ENCODE results near the gene PLET1. TPM values are rescaled to one million over a fixed set of nuclear protein-coding genes. Genes with fewer than 3 reads are reported as not detected.

The PLET1 gene, protein sequence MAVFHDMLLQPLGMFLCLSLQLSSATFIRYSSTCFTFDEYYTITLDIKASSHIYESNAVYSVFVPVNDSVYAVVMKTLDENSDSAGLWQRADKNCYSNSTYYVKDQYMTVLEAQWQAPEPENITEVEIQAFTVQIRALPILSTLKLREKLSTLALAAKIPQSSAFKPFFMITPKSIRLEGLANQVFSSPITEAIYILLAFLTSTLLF
- total RNA-seq (2014; rRNA removed; shearing (Covaris generic)) = not detected in 2 replicates

DNA sequence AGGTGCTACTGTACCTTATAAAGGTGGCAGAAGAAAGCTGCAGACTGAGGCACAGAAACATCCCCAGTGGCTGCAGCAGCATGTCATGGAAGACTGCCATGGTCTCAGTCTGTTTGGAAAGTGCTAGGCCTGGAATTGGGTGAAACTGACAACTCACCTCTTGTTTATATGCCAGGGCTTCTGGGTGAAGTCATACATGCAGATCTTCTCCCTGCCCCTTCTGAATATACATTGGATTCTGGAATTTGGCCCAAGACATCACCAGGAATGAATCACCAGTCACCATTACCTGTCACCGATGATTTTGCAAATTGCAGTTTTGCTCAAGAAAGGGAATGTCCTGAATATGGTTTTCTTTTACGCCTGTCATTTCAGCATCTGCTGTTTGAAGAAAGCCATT lies at the start of gene PLET1:
PLET1 (minus strand) TSS at position 371 of the 400 bp plus-strand sequence; CDS start at position 100, 271 bp downstream.
- no peak for DNase-seq (ENCODE audit: low spot score)

DNA sequence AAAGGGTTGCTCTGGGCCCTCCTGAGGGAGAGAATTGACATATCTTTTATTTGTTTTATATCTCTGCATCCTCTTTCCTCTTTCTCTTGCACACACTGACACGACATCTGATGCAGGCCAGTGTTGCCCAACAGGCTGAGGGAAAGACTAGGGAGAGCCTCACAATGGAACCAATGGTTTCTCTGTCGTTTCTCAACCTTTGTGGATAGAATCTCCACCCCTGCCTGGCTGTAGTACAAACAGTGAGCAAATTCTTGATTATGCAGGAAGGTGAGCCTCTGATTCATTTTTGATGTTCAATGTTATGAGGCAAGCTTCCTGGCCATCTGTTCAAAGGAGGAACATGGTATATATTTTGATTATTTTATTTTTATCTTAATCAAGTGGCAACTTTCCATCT lies 49.8 kb upstream of the PLET1 start:
- no peak for DNase-seq (ENCODE audit: low spot score)

DNA sequence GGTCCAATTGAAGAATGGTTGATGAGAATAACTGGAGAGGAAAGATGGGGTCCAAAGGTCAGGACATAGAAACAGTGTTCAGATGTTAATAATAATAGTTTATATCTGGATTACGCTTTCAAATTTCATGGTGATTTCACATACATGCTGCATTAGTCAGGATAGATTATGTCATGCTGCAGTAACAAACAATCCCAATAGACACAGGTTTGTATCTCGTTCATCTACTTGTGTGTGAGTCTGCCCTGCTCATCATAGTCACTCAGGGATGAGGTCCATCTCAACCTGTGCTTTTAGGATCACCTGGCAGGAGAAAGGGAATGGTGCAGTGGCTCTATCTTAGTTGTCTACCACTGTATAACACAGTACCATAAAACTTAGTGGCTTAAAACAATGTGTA lies 48.0 kb upstream of the PLET1 start:
- DNase-seq (ENCODE audit: low spot score) = no peak

DNA sequence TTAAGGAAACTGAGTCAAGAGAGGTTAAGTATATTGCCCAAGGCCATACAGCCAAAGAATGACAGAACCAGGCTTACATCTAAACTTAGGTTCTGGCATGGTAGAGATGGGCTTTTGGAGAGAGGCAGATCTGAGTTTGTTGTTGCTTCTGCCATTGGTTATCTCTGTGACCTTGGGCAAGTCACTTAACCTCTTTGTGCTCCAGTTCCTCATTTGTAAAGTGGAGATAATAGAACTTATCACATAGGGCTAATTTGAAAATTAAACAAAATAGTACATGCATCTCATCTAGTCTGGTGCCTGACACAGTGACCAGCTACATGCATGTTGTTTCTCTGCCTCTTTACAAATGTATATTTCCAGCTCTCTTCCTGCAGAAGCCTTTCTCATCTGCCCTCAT lies 47.0 kb upstream of the PLET1 start:
- no peak for DNase-seq (ENCODE audit: low spot score)

DNA sequence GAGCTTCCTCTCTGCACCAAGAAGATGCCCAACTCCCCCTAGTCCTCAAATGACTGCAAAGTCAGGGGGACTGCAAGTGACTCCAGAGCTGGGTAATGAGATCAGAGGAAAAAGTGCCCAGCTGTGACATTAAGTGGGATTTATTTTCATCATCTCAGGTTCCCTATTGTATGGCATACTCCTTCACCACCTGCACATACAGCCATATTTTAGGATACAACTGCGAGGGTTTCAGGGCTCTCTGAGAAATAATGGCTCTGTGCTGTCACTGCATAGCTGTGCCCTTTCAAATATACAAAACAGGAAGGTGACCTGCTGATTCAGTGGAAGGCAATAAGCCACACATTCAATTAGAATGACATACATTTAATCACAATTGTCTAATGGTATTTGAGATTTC lies 45.6 kb upstream of the PLET1 start:
- no peak for DNase-seq (ENCODE audit: low spot score)

DNA sequence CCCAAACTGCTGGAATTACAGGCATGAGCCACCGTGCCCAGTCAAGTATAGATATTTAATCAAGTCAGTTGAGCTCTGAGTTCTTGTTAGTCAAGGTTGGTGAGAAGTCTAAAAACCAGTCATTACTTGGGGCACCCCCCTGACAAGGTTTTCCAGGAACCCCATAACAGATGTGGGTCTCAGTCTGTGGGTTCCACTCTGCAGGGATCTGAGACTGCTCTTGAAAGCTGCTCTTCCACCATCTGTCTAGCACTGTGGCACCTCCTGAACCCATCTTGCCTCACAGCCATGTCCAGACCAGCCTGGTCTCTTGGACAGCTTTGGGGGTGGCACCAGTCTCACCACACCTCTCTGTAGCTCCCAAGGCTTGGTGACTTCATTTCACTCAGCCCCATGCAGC lies 44.3 kb upstream of the PLET1 start:
- no peak for DNase-seq (ENCODE audit: low spot score)

DNA sequence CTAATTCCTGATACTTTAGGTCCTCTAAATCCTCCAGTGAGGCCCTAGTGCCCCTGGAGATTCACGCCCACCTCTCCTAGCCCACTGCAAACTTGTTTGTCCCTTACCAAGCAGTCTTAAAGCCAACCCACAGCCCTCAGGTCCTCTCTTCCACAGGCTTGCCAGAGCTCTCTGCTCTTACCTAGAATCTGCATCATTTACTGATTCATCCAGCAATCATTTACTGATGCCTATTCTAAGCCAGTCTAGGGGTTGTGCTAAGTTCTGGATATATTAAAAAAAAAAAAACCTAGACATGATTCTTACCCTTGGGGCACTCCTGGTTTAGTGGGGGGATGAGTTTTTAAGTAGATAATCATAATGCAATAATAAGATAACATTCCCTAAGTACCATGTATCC lies 43.0 kb upstream of the PLET1 start:
- no peak for DNase-seq (ENCODE audit: low spot score)

DNA sequence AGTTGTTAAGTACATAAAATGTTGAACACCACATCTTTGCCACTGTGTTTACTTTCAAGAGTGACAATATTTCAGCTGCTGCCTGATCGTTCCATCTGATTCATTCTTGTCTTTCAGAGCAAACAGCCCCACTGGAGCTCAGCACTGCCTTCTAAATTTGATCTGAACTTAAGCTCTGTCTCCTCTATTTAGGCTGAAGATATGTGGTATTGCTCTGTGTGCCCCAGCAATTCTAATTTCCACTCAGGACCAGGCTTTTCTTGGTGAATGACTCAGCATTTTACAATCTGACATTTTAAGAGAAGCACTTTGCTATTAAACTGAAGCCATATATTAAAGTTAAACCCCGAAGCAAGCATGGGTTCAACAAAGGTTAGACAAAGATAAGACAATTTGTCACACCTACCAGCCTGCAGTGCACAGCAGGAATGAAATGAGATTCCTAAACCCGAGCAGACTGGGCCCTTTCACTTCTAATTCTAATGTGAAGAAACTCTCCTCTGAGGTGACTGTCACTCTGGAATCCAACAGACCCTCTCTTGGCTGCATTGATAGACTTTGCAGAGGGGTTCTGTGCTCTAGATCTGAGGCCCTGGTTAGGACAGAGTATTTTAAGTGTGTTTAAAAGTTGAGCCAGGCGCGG lies 41.7 kb upstream of the PLET1 start:
- DNase-seq (ENCODE audit: low spot score) = no peak

DNA sequence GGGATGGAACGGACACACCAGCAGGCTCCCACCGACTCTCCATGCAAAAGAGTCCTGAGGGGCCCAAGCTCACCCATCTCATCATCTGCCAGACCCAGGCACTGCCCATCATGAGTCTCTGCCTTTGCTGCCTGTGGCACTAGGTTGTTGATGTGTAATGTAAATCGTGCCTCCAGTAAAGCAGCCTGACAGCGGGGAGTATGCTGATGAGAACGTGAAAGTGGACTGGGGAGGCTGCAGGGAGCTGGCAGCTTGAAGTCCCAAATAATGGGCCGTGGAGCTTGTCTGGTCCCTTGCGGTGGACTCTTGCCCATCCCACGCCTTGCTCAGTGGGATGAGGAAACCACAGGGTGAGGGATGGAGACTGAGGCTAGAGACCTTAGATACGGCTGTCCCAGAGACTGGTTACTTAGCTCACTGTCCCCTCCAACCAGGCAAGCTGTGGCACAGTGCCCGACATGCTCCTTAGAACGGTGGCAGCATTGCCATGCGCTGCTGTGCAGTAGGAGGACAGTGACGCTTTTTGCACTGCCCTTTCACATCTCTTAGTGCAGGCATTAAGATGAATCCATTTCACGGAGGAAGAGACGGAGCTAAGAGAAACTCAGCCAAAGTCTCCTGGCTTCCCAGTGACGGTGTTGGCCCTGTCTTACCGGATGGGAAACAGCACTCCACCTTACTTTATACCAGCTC lies 39.6 kb upstream of the PLET1 start:
- DNase-seq (ENCODE audit: low spot score) = no peak

DNA sequence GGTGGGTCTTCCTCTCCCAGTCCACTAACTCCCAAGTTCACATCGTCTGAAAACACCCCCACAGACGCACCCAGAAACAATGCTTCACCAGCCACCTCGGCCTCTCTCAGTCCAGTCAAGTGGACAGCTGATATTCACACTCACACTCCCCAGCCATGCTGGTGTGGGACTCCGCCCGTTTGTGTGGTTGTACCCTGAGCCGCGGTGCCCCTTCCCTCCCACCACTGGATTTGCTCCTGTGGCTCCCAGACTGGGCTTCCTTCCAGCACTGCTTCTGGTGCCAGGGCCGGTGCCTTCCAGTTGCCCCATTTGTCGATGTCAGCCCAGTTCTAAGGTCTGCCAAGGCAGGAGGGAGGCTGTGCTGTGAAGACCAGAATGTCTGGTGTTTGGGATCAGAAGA lies 37.9 kb upstream of the PLET1 start:
- DNase-seq (ENCODE audit: low spot score) = no peak

DNA sequence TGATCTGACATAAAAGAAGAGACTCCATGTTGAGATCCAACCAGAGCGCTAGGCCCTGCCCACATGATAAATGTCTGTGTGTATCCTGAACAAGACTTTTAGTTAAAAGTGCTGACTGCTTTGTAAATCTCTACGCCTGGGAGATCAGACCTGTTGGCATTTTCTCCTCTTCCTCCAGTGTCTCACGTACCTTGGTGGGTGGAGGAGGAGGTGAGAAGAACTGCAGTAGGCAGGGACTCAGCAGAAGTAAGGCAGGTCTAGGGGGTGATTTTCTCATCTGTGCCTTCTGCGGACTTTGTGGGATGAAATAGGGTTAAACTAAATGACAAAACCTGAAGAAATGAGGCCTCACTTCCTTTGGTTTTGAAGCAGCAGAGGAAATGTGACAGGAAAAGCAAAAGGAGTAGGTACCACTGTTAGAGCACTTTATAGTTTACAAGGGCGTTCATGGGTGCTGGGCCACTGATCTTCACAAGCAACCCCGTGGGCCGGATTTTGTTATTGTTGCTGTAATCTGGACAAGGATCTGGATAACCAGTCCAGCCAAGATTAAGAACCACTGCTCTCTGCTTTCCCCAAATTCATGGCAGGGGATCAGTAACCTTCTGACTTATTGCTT lies 36.7 kb upstream of the PLET1 start:
- DNase-seq (ENCODE audit: low spot score) = no peak

DNA sequence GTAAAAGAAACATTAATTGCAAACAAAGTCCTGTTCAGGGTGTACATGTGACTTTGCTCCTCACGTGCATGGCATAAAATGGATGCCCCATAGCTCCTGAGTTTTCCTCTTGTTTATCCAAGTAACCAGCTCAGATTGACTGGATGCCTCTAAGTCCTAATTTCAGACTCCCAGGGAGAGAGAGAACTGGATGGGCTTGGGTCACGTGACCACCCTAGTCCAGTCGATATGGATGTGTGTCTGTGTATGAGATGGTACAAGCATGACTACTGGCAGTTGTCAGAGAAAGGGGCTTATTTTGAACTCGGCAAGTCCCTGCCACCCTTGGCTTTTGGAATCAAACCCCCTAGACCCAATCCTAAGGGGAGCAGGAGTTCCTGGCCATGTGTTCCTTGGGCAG lies 35.4 kb upstream of the PLET1 start:
- no peak for DNase-seq (ENCODE audit: low spot score)

DNA sequence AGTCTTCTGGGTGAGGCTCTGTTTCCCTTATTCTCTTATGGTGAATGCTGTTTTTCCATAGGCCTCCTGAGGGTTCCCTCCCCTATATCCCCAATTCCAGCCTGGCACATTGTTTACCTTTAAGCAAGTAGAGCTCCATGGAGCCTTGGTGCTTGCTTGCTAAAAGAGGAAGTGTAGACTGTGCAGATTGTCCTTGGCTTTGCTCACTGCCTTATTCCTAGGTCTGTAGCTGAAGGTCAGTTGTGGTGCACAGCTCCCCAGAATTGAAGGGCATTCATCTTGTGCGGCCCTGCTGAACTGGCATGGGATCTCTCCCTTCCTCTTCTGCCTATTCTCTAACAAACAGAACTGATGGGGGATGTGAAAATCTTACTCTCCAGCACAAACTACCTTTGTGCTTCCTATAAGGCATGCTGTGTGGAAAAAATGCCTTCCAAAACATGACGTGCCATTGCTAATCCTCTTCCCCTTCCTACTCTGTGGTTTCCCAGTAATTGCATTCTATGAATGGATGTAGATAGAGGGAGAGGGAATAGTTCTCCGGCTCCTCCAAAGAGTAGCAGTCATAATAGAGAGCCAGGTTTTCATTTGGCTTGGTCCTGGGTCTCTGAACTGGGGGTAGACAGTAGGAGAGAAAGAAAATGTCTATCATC lies 34.2 kb upstream of the PLET1 start:
- DNase-seq (ENCODE audit: low spot score) = peak; percentile 85

DNA sequence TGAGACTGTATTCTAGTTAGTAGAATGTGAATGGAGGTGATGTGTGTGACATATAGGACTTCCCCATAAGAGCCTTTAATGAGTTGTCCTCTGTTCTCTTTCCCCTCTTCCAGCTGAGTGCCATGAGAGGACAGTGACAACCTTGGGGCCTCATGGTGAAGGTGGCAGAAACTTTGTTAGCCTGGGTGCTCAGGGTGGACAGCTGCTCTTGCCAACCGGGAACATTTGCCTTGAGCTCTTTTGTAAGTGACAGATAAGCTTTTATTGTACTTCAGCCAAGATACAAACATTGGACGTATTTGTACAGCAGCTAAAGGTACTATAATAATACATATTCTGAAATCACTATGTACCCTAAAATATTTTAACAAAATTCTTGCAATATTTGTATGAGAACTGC lies 33.0 kb upstream of the PLET1 start:
- DNase-seq (ENCODE audit: low spot score) = no peak

DNA sequence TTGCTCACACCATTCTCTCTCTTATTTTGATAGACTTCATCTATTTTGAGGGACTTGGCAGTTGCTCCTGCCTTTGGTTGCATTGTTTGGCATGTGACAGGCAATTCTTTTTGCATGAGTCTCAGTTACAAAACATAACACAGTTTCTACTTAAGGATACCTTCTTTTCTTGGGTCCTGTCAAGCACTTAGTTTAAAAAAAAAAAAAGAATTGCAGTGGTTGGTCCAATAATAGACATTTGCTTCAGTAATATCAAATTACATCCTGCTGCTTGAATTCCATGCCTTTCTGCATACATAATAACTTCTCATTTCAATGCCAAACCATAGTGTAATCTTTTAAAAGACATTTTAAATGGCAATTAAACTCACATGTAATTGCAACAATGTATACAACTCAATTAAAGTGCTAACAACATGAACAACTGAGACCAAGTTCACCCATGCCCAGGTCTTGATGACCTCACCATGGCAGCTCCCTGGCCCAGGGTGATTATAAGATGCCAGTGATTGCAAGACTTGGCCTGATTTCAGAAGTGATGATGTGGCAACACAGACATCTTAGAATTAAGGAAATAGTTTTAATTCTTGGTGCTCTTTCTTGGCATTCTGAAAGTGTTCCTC lies 32.2 kb upstream of the PLET1 start:
- DNase-seq (ENCODE audit: low spot score) = peak; percentile 97

DNA sequence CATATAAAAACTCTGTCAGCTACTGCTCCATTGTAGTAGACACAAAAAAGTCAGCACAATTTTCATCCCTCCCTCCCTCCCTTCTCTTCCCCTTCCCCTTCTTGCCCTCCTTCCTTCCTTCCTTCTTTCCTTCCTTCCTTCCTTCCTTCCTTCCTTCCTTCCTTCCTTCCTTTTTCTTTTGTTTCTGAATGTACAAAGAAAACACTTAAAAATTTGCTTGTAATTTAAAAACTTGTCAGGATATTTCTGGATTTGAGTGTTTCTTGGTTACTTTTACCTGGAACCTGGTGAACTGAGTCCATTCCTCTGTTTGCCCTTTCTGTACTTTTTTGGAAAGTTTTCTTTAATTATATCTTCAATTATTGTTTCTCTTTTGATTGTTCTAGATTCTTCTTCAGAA lies 31.5 kb upstream of the PLET1 start:
- no peak for DNase-seq (ENCODE audit: low spot score)

DNA sequence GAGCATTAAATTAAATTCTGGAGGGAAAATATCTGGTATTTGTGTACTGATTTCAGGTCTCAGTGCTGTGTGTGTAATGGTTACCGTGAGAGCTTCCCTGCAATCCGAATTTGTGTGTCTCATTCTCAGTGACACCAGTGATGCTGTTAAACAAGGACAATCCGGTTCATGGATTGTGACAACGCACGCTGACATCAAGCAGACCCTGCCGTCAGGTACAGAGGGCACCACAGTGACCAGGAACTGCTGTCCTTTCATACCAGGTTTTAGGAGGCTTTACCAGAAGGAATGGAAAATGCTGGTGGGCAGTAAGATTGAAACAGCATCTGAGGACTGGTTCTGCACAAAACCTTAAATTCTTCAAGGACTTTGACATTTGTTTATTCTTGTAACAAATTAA lies 30.5 kb upstream of the PLET1 start:
- no peak for DNase-seq (ENCODE audit: low spot score)

DNA sequence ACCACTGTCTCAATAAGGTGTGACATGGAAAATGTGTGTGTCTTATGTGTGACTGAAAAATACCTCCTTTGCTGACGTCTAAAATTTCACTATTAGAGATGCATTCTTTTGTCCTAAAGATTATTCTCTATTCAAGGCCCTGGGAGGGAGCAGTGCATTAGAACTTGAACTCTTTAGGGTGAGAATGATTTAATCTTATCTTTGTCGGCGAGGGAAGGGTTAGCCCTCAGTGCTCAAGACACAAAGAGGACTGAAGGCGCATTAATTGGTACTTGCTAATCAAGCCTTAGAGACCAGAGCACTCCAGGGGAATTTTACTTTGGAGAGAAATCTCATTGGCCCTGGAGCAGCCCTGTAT lies 29.8 kb upstream of the PLET1 start:
- no peak for DNase-seq (ENCODE audit: low spot score)

DNA sequence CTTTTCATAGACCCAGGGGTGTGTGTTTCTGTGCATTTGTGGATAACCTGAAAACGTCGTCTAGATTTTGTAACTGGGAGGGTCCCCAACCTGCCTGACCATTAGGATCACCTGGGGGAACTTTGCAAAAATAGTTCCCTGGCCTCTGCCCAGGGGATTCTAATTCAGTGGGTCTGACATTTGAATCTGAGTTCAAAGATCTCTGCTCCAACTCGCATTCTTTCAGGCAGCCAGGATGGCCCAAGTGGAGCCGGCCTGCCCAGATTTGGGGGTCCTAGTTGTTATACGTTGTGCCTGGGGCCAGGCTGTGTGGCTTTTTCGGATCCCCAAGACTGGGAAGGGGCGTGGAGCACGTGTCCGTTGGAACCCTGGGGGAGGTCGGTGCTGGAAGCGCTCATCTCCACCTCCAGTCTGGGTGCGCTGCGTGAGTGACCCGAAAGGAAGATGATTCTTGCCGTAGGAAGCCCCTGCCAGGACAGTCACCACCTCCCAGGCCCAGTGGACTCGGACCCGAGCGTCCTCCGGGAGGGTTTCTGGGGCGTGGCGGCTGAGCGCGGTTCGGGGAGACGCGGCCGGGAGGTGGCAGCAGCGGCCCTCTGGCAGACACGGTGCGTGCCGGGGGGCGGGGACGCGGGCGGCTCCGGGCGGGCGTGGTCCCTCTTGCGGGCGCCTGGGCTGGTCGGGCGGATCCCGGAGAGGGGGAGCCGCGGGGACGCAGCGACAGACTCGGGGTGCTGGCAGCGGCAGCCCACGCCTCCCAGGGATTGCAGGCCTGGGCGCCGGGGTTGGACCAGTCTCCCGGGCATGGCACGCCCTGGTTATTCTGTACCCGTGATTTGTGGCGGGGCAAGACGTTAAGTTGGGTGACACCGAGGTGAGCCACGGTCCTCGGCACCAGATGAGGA lies 29.2 kb upstream of the PLET1 start:
- DNase-seq (ENCODE audit: low spot score) = peak; percentile 44

DNA sequence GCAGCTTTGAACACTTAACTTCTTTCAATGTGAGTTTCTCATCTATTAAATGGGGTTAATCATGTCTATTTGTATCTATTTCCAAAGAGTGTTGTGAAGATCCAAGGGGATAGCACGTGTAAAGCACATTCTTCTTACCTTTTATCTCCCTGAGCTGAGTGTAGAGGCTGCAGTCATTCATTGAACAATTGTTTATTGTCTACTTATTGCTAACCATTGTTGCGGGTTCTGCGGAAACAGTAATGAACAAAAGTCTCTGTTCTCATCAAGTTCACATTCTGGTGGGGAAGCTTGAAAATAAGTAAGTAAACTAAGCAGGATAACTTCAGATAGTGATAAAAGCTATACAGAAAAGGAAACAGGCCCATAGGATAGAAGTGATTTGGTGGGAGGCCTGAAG lies 27.4 kb upstream of the PLET1 start:
- DNase-seq (ENCODE audit: low spot score) = no peak

DNA sequence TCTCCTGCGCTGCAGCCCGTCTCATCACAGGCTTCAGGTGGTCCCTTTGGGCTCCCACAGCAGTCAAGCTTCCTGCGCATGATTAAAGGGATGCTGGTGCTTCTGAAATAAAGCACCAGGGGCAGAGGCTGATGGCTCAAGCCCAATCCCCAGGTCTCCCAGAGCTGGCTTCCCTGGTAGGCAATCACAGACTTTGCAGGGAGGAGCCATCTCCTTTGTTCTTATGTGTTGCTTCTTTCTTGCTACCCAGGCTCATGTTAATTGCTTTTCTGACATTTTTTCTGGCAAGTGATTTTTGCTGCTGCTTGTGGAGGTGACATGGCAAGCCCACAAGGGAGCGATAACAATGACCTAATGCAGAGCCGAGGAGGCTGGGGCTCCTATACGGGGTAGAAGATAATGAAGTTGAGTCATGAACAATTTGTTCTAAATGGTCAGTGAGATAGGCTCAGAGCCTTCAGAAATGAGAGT lies 25.2 kb upstream of the PLET1 start:
- DNase-seq (ENCODE audit: low spot score) = no peak
